NCI-H526 treated with DMSO at 0.1 percent for 48 hours (cell line): ENCODE data around the gene APOC1.
"Not testable (repeated sequence)": the region's sequence is repeated elsewhere in the genome, so short reads cannot be mapped to it uniquely, and the experiment has no call there.

ENCODE experiments used
- DNase-seq: peaks from one replicate; lab custom pipeline; 2025; lab: John Stamatoyannopoulos, UW

Gene APOC1

GRCh38 chr19:44889830-44890365, 24.5 kb upstream of the APOC1 start:
- DNase-seq, result no peak

DNA sequence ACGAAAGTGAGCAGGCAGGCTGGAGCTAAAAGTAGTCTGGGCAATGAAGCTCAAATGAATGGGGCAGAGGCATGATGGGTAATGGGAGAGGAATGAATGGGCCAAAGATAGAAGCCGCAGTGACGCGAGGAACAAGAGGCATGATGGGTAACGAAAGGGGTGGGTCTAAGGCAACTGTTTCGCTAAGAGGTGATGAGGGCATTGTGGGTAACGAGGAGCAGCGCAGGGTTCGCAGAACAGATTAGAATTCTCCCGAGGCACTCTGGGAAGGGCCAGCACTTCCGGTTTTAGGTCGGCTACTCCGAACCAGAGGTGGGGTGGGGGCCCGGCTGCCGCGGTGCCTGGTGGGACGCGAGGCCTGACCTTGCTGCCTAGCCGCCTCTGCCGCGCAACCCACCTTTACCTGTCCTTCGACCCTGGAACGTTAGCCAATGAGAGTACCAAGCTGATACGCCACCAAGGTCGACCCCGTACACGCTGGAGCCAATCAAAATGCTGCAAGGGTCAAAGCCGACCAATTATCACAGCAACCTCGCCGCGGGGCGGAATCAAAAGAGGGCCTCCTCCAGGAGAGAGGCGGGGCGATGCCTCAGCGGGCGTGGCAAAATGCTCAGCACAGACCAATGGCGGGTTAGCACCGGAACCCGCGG, 23.9 kb upstream of the APOC1 start:
- peak; percentile 100 for DNase-seq

- DNase-seq, result no peak
Measured at GRCh38 chr19:44891016-44891882, 23.2 kb upstream of the APOC1 start, which contains the start of gene TOMM40. TSS of gene TOMM40 (plus strand) at chr19:44891254. CDS start at chr19:44891416, 162 bp downstream.

DNA sequence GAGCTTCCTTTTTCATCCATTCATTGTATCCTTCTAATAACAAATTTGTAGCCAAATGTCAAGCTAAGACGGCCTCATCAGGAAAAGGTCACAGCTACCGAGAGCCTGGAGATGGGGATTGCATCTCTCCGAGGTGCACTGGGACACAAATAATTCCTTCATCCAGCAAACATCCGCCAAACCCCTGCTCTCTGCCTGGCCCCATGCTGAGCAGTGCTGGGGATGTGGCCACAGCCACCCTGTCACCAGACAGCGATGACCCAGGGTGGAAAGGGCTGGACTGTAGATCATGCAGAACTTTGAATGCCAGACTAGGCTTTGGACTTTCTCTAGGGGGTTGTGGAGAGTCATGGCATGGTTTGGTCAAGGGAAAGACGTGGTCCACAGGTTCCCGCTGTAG, 21.5 kb upstream of the APOC1 start:
- DNase-seq, result no peak

GRCh38 chr19:44893332-44894051, 20.9 kb upstream of the APOC1 start:
- no peak for DNase-seq

DNA sequence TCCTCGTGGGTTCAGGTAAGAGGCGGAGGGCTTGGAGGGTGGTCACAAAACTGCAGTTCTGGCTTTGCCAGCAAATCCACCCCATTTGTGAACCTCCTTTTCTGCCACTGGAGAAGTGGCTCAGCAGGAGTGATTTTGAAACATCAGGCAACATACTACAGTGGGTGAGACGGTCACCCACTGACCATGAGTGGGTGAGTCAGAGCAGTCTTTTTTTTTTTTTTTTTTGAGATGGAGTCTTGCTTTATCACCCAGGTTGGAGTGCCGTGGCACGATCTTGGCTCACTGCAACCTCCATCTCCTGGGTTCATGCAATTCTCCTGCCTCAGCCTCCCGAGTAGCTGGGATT, 20.4 kb upstream of the APOC1 start:
- no peak for DNase-seq

DNA sequence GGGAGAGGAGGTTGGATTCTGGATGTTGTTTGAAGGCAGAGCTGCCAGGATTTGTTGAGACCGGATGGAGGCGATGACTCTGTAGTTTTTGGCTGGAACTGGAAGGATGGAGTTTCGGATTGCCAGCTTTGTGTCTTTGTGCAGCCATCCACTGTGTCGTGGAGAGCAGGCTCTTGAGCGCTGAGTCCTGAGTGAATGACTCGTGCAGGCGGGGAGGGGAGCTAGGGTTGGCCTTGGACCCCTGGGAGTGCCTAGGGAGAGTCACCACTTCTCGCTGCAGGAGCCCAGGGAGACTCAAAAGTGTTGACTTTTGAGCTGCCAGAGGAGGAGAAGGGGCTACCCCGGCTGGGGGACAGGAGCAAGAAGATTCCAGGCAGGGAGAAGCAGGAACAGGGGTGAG, 19.5 kb upstream of the APOC1 start:
- no peak for DNase-seq

- DNase-seq, result no peak
Measured at GRCh38 chr19:44897835-44898234, 16.6 kb upstream of the APOC1 start.

DNA sequence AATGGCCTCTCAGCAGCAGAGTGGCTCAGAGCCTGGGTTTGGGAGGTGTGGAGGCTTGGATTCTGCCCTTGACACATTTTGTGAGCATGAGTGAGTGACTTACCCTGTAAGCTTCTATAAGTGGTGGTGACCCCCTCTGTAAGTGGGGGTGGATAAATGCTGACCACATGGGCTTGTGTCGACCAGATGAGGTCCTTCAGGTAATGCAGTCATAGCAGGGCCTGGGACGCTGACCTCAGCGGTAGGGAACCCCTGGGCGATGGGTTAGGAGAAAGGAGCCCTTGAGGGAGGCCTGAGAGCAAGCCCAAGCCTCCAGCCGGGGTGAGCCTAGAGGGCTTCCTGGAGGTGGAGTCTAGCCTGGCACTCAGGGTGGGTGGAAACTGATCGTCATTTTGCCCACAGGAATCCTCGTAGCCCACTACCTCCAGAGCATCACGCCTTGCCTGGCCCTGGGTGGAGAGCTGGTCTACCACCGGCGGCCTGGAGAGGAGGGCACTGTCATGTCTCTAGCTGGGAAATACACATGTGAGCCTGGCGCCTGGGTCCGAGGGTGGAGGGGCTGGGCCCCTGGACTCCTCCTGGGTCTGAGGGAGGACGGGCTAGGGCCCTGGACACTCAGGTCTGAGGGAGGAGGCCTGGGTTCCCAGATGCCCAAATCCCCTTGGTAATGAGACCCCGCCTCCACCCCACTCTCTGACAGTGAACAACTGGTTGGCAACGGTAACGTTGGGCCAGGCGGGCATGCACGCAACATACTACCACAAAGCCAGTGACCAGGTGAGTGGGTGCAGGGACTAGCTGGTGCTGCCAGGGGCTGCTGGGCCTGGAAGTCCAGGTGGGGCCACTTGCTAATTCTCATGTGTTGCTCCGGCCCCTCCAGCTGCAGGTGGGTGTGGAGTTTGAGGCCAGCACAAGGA, 13.8 kb upstream of the APOC1 start:
- DNase-seq, result no peak

GRCh38 chr19:44903216-44903601, 11.2 kb upstream of the APOC1 start:
- DNase-seq, result no peak

- DNase-seq, result no peak
Measured at GRCh38 chr19:44903602-44904425, 10.6 kb upstream of the APOC1 start.

GRCh38 chr19:44904426-44904994, 9.9 kb upstream of the APOC1 start:
- no peak for DNase-seq

GRCh38 chr19:44905437-44906160, 8.8 kb upstream of the APOC1 start, which contains the start of gene APOE:
TSS of gene APOE (plus strand) at chr19:44905796. CDS start at chr19:44906625, 829 bp downstream.
- DNase-seq, result no peak

DNA sequence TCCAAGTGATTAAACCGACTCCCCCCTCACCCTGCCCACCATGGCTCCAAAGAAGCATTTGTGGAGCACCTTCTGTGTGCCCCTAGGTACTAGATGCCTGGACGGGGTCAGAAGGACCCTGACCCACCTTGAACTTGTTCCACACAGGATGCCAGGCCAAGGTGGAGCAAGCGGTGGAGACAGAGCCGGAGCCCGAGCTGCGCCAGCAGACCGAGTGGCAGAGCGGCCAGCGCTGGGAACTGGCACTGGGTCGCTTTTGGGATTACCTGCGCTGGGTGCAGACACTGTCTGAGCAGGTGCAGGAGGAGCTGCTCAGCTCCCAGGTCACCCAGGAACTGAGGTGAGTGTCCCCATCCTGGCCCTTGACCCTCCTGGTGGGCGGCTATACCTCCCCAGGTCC, 6.8 kb upstream of the APOC1 start:
- no peak for DNase-seq

GRCh38 chr19:44908074-44908835, 6.2 kb upstream of the APOC1 start:
- DNase-seq, result no peak

DNA sequence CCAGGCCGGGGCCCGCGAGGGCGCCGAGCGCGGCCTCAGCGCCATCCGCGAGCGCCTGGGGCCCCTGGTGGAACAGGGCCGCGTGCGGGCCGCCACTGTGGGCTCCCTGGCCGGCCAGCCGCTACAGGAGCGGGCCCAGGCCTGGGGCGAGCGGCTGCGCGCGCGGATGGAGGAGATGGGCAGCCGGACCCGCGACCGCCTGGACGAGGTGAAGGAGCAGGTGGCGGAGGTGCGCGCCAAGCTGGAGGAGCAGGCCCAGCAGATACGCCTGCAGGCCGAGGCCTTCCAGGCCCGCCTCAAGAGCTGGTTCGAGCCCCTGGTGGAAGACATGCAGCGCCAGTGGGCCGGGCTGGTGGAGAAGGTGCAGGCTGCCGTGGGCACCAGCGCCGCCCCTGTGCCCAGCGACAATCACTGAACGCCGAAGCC, 5.6 kb upstream of the APOC1 start:
- DNase-seq, result no peak

GRCh38 chr19:44909775-44910174, 4.6 kb upstream of the APOC1 start:
- DNase-seq, result no peak

DNA sequence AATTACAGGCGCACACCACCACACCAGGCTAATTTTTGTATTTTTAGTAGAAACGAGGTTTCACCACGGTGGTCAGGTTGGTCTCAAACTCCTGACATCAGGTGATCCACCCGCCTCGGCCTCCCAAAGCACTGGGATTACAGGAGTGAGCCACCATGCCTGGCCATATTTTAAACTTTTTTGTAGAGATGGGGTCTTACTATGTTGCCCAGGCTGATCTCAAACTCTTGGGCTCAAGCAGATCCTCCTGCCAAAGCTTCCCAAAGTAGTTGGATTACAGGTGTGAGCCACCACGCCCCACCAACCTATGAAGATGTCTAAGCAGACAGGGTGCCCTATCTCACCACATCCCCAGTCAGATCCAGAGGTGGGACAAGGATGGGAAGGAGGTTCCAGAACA, 2.5 kb upstream of the APOC1 start:
- not testable (repeated sequence) for DNase-seq

GRCh38 chr19:44912854-44913253, 1.6 kb upstream of the APOC1 start:
- DNase-seq, result no peak
